HEK293 (cell line): ENCODE measurements around the gene C14orf93.

Experiments used
- BCL11A ChIP-seq: fragments of 450-650 bp; formaldehyde crosslinking; IDR thresholded peaks from 2 replicates; pipeline ENCODE4 v1.5.1; 2016; ENCODE audit warnings: low read depth, missing biosample characterization, missing genetic modification characterization
- HOXC10 ChIP-seq: sonication (generic); formaldehyde crosslinking; IDR thresholded peaks from 2 replicates; pipeline ENCODE4 v1.8.1; 2023; ENCODE audit warnings: mild to moderate bottlenecking, missing genetic modification reagents
- KLF7 ChIP-seq: fragments of 450-650 bp; formaldehyde crosslinking; IDR thresholded peaks from 2 replicates; pipeline ENCODE4 v1.5.1; 2016; ENCODE audit warnings: missing biosample characterization, missing genetic modification characterization, borderline replicate concordance
- KLF8 ChIP-seq: fragments of 450-650 bp; formaldehyde crosslinking; IDR thresholded peaks from 2 replicates; pipeline ENCODE4 v1.5.1; 2016; ENCODE audit warnings: missing biosample characterization, missing genetic modification characterization
- KLF9 ChIP-seq: fragments of 450-650 bp; formaldehyde crosslinking; IDR thresholded peaks from 2 replicates; pipeline ENCODE4 v1.5.1; 2016; ENCODE audit warnings: missing biosample characterization, missing genetic modification characterization, low read depth
- OSR2 ChIP-seq: fragments of 450-650 bp; formaldehyde crosslinking; IDR thresholded peaks from 2 replicates; pipeline ENCODE4 v1.5.1; 2016; ENCODE audit warnings: missing biosample characterization, missing genetic modification characterization
- REPIN1 ChIP-seq: fragments of 450-650 bp; formaldehyde crosslinking; IDR thresholded peaks from 2 replicates; pipeline ENCODE4 v1.5.1; 2017; ENCODE audit warnings: missing biosample characterization, missing genetic modification characterization, low read depth
- SP2 ChIP-seq: fragments of 450-650 bp; formaldehyde crosslinking; IDR thresholded peaks from 2 replicates; pipeline ENCODE4 v1.5.1; 2016; ENCODE audit warnings: missing biosample characterization, missing genetic modification characterization
- SP7 ChIP-seq: fragments of 450-650 bp; formaldehyde crosslinking; IDR thresholded peaks from 2 replicates; pipeline ENCODE4 v1.5.1; 2016; ENCODE audit warnings: missing biosample characterization, missing genetic modification characterization
- TRIM28 ChIP-seq: IDR thresholded peaks from 2 replicates; pipeline ENCODE4 v1.6.1; 2011; ENCODE audit warnings: low read length, control low read depth, borderline replicate concordance
- ZBTB1 ChIP-seq: fragments of 450-650 bp; formaldehyde crosslinking; IDR thresholded peaks from 2 replicates; pipeline ENCODE4 v1.5.1; 2016; ENCODE audit warnings: missing biosample characterization, missing genetic modification characterization
- ZBTB21 ChIP-seq: fragments of 450-650 bp; formaldehyde crosslinking; IDR thresholded peaks from 2 replicates; pipeline ENCODE4 v1.5.1; 2017; ENCODE audit warnings: missing biosample characterization, missing genetic modification characterization
- ZBTB48 ChIP-seq: fragments of 450-650 bp; formaldehyde crosslinking; IDR thresholded peaks from 2 replicates; pipeline ENCODE4 v1.5.1; 2016; ENCODE audit warnings: missing biosample characterization, missing genetic modification characterization
- ZBTB8A ChIP-seq: fragments of 450-650 bp; formaldehyde crosslinking; IDR thresholded peaks from 2 replicates; pipeline ENCODE4 v1.5.1; 2016; ENCODE audit warnings: missing biosample characterization, missing genetic modification characterization
- ZFHX2 ChIP-seq: fragments of 450-650 bp; formaldehyde crosslinking; conservative IDR thresholded peaks from 2 replicates; pipeline ENCODE4 v1.5.1; 2016; ENCODE audit warnings: missing biosample characterization, missing genetic modification characterization
- ZFP41 ChIP-seq: fragments of 450-650 bp; formaldehyde crosslinking; IDR thresholded peaks from 2 replicates; pipeline ENCODE4 v1.5.1; 2016; ENCODE audit warnings: missing biosample characterization, missing genetic modification characterization, borderline replicate concordance
- ZIC2 ChIP-seq: fragments of 450-650 bp; formaldehyde crosslinking; IDR thresholded peaks from 2 replicates; pipeline ENCODE4 v1.5.1; 2016; ENCODE audit warnings: missing biosample characterization, missing genetic modification characterization
- ZNF132 ChIP-seq: fragments of 450-650 bp; formaldehyde crosslinking; IDR thresholded peaks from 2 replicates; pipeline ENCODE4 v1.5.1; 2017; ENCODE audit warnings: missing biosample characterization, missing genetic modification characterization, borderline replicate concordance
- ZNF174 ChIP-seq: fragments of 450-650 bp; formaldehyde crosslinking; IDR thresholded peaks from 2 replicates; pipeline ENCODE4 v1.5.0; 2017; ENCODE audit warnings: missing biosample characterization, mild to moderate bottlenecking, missing genetic modification characterization
- ZNF2 ChIP-seq: fragments of 450-650 bp; formaldehyde crosslinking; IDR thresholded peaks from 2 replicates; pipeline ENCODE4 v1.5.1; 2016; ENCODE audit warnings: missing biosample characterization, missing genetic modification characterization
- ZNF214 ChIP-seq: fragments of 450-650 bp; formaldehyde crosslinking; IDR thresholded peaks from 2 replicates; pipeline ENCODE4 v1.5.1; 2017; ENCODE audit warnings: missing biosample characterization, mild to moderate bottlenecking, missing genetic modification characterization, borderline replicate concordance
- ZNF24 ChIP-seq: fragments of 450-650 bp; formaldehyde crosslinking; IDR thresholded peaks from 2 replicates; pipeline ENCODE4 v1.5.1; 2016; ENCODE audit warnings: missing biosample characterization, missing genetic modification characterization
- ZNF37A ChIP-seq: fragments of 450-650 bp; IDR thresholded peaks from 2 replicates; pipeline ENCODE4 v1.5.1; 2018; ENCODE audit warnings: missing biosample characterization, missing genetic modification characterization
- ZNF404 ChIP-seq: fragments of 450-650 bp; formaldehyde crosslinking; IDR thresholded peaks from 2 replicates; pipeline ENCODE4 v1.5.1; 2017; ENCODE audit warnings: missing biosample characterization, missing genetic modification characterization
- ZNF48 ChIP-seq: fragments of 450-650 bp; formaldehyde crosslinking; IDR thresholded peaks from 2 replicates; pipeline ENCODE4 v1.5.1; 2016; ENCODE audit warnings: missing biosample characterization, missing genetic modification characterization
- ZNF585B ChIP-seq: fragments of 450-650 bp; formaldehyde crosslinking; IDR thresholded peaks from 2 replicates; pipeline ENCODE4 v1.5.1; 2016; ENCODE audit warnings: missing biosample characterization, missing genetic modification characterization
- ZNF600 ChIP-seq: fragments of 450-650 bp; formaldehyde crosslinking; IDR thresholded peaks from 2 replicates; pipeline ENCODE4 v1.5.1; 2016; ENCODE audit warnings: missing biosample characterization, missing genetic modification characterization
- ZNF701 ChIP-seq: fragments of 450-650 bp; formaldehyde crosslinking; IDR thresholded peaks from 2 replicates; pipeline ENCODE4 v1.5.1; 2016; ENCODE audit warnings: missing biosample characterization, missing genetic modification characterization
- ZNF747 ChIP-seq: fragments of 450-650 bp; formaldehyde crosslinking; IDR thresholded peaks from 2 replicates; pipeline ENCODE4 v1.5.1; 2016; ENCODE audit warnings: missing biosample characterization, missing genetic modification characterization
- ZNF791 ChIP-seq: fragments of 450-650 bp; formaldehyde crosslinking; IDR thresholded peaks from 2 replicates; pipeline ENCODE4 v1.5.1; 2016; ENCODE audit warnings: missing biosample characterization, missing genetic modification characterization
- ZNF792 ChIP-seq: fragments of 450-650 bp; formaldehyde crosslinking; IDR thresholded peaks from 2 replicates; pipeline ENCODE4 v1.5.1; 2016; ENCODE audit warnings: missing biosample characterization, missing genetic modification characterization
- ZNF843 ChIP-seq: fragments of 450-650 bp; formaldehyde crosslinking; IDR thresholded peaks from 2 replicates; pipeline ENCODE4 v1.5.1; 2016; ENCODE audit warnings: missing biosample characterization, missing genetic modification characterization
- TF ChIP-seq, protein P1 (sequence below): fragments of 450-650 bp; formaldehyde crosslinking; IDR thresholded peaks from 2 replicates; pipeline ENCODE4 v1.5.1; 2016; ENCODE audit warnings: missing biosample characterization, missing genetic modification characterization
- TF ChIP-seq, protein P2 (sequence below): fragments of 450-650 bp; formaldehyde crosslinking; IDR thresholded peaks from 2 replicates; pipeline ENCODE4 v1.5.1; 2016; ENCODE audit warnings: missing biosample characterization, missing genetic modification characterization
- TF ChIP-seq, protein P3 (sequence below): fragments of 450-650 bp; formaldehyde crosslinking; IDR thresholded peaks from 2 replicates; pipeline ENCODE4; 2016; ENCODE audit warnings: missing biosample characterization, missing genetic modification characterization
- TF ChIP-seq, protein P4 (sequence below): fragments of 450-650 bp; formaldehyde crosslinking; IDR thresholded peaks from 2 replicates; pipeline ENCODE4 v1.5.1; 2016; ENCODE audit warnings: missing biosample characterization, missing genetic modification characterization
- TF ChIP-seq, protein P5 (sequence below): fragments of 450-650 bp; formaldehyde crosslinking; IDR thresholded peaks from 2 replicates; pipeline ENCODE4 v1.5.1; 2016; ENCODE audit warnings: missing biosample characterization, missing genetic modification characterization

The C14orf93 gene

DNA sequence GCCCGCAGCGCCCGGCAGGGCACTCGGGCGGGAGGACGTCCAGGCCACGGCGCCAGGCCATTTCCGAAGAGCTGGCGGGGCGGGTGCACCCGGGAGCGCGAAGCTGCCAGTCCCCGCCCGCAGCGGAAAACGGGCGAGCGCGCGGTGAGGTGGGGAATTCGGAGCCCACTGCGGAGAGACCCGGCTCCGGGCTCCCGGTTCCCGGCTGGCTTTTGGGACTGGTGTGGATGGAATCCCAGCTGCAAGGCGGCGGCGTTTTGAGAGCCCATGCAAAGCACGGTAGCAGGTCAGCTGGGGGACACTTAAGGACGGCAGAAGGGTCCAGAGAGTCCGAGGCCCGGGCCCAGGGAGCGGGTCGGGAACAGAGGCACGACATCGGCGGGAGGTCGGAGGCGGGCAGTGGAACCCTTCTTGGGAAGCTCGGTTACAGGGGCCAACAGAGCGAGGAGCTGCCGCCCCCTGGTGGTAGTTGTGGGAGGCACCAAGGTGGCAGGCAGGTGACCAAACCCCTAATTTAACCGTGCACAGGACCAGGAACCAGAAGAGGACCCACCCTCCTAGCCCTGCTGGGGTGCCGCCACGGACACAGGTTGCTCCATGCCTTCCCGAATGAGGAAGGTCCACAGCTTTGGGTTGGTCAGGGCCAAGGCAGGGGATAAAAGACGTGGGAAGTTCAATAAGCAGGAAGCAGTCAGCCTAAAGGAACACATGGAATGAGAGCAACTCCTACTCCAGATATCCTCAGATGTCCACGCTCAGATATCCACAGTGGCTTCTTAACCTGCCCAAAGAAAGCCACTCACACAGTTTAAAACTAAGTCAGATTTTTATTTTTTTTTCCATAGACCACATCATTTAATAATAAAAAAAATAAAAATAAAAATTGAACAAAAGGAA, 48.1 kb upstream of the C14orf93 start (continued):
- TF ChIP-seq SP2 = peak; percentile 67
- TF ChIP-seq HOXC10 = no peak
- TF ChIP-seq KLF8 (tag by site-specific recombination) = peak; percentile 79
- TF ChIP-seq, protein P1, sequence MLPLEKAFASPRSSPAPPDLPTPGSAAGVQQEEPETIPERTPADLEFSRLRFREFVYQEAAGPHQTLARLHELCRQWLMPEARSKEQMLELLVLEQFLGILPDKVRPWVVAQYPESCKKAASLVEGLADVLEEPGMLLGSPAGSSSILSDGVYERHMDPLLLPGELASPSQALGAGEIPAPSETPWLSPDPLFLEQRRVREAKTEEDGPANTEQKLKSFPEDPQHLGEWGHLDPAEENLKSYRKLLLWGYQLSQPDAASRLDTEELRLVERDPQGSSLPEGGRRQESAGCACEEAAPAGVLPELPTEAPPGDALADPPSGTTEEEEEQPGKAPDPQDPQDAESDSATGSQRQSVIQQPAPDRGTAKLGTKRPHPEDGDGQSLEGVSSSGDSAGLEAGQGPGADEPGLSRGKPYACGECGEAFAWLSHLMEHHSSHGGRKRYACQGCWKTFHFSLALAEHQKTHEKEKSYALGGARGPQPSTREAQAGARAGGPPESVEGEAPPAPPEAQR (tag by site-specific recombination) = no peak
- TF ChIP-seq ZBTB21 (tag by site-specific recombination) = no peak
- TF ChIP-seq KLF9 (tag by site-specific recombination) = peak; percentile 40; the same call in 1 of the 2 replicates
- no peak for TF ChIP-seq ZNF792 (tag by site-specific recombination)
- peak; percentile 66; the same call in 1 of the 2 replicates for TF ChIP-seq ZIC2
- no peak for TF ChIP-seq BCL11A (tag by site-specific recombination)
- TF ChIP-seq ZNF24 (tag by site-specific recombination) = peak; percentile 71; the same call in 1 of the 2 replicates
- no peak for TF ChIP-seq ZNF701 (tag by site-specific recombination)
- TF ChIP-seq ZNF747 = no peak
- TF ChIP-seq ZFP41 (tag by site-specific recombination) = no peak
- TF ChIP-seq ZNF48 (tag by site-specific recombination) = no peak
- TF ChIP-seq ZNF843 (tag by site-specific recombination) = no peak
- no peak for TF ChIP-seq ZNF791 (tag by site-specific recombination)
- TF ChIP-seq OSR2 = peak; percentile 70
- TF ChIP-seq, protein P2, sequence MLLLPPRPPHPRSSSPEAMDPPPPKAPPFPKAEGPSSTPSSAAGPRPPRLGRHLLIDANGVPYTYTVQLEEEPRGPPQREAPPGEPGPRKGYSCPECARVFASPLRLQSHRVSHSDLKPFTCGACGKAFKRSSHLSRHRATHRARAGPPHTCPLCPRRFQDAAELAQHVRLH (tag by site-specific recombination) = no peak
- TF ChIP-seq, protein P3, sequence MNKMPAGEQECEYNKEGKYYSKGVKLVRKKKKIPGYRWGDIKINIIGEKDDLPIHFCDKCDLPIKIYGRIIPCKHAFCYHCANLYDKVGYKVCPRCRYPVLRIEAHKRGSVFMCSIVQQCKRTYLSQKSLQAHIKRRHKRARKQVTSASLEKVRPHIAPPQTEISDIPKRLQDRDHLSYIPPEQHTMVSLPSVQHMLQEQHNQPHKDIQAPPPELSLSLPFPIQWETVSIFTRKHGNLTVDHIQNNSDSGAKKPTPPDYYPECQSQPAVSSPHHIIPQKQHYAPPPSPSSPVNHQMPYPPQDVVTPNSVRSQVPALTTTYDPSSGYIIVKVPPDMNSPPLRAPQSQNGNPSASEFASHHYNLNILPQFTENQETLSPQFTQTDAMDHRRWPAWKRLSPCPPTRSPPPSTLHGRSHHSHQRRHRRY (tag by site-specific recombination) = no peak
- TF ChIP-seq, protein P4, sequence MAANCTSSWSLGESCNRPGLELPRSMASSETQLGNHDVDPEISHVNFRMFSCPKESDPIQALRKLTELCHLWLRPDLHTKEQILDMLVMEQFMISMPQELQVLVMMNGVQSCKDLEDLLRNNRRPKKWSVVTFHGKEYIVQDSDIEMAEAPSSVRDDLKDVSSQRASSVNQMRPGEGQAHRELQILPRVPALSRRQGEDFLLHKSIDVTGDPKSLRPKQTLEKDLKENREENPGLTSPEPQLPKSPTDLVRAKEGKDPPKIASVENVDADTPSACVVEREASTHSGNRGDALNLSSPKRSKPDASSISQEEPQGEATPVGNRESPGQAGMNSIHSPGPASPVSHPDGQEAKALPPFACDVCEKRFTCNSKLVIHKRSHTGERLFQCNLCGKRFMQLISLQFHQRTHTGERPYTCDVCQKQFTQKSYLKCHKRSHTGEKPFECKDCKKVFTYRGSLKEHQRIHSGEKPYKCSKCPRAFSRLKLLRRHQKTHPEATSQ (tag by site-specific recombination) = peak; percentile 60; the same call in 1 of the 2 replicates
- TF ChIP-seq ZFHX2 (tag by site-specific recombination) = 0 out of 2 replicates have a peak, but pooled peaks have one; percentile 37
- no peak for TF ChIP-seq ZNF214 (tag by site-specific recombination)
- TF ChIP-seq SP7 (tag by site-specific recombination) = peak; percentile 86
- TF ChIP-seq ZNF2 (tag by site-specific recombination) = peak; percentile 96
- TF ChIP-seq ZNF404 = no peak
- TF ChIP-seq ZNF585B (tag by site-specific recombination) = no peak
- TF ChIP-seq ZBTB8A (tag by site-specific recombination) = peak; percentile 96
- 0 out of 2 replicates have a peak, but pooled peaks have one; percentile 16 for TF ChIP-seq KLF7
- no peak for TF ChIP-seq ZNF132 (tag by site-specific recombination)
- TF ChIP-seq ZNF37A = no peak
- TF ChIP-seq, protein P5, sequence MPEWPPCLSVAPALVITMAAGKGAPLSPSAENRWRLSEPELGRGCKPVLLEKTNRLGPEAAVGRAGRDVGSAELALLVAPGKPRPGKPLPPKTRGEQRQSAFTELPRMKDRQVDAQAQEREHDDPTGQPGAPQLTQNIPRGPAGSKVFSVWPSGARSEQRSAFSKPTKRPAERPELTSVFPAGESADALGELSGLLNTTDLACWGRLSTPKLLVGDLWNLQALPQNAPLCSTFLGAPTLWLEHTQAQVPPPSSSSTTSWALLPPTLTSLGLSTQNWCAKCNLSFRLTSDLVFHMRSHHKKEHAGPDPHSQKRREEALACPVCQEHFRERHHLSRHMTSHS = no peak
- TF ChIP-seq ZNF600 (tag by site-specific recombination) = peak; percentile 99
- peak; percentile 35; the same call in 1 of the 2 replicates for TF ChIP-seq TRIM28
- peak; percentile 88; the same call in 1 of the 2 replicates for TF ChIP-seq ZBTB48
- TF ChIP-seq ZBTB1 (tag by site-specific recombination) = no peak
- TF ChIP-seq REPIN1 (tag by site-specific recombination) = no peak
- TF ChIP-seq ZNF174 (tag by site-specific recombination) = no peak
